ENCODE results near the gene B9D1. TPM values are rescaled to one million over a fixed set of nuclear protein-coding genes. Genes with fewer than 3 reads are reported as not detected.

B9D1 gene
- total and polyA plus RNA-seq, 11 donors: 5.6 to 27.9 (median 10.7) TPM

- no peak for TF ChIP-seq POLR2A (IDR thresholded peaks at IDR 0.05)
- TF ChIP-seq CTCF (IDR thresholded peaks at IDR 0.05): no peak
- Histone ChIP-seq H3K27me3 (peaks cover 0 to 43% (median 0%) of the 10 kb centered on the region in 9 donors), H3K4me3 (no peak overlapping the region), H3K4me1 (peaks cover 0 to 55% (median 39%) of the 10 kb centered on the region in 12 donors), H3K27ac (peak overlapping the region in 9 of 12 donors; percentile 4 to 85 (median 80)), H3K9me3 (no peaks in the 10 kb centered on the region), H3K36me3 (peaks cover 0 to 66% (median 37%) of the 10 kb centered on the region in 9 donors)
- DNase-seq: no peak
- no peak for ATAC-seq
- intact Hi-C loops (cut with DNase I): loop anchor here in 1 of 10 donors (5.0 kb wide), 1 partner anchor 449 kb away; no protein-coding TSS in a partner anchor
- 88 to 95% (median 93%) methylated on average over 3 to 13 of the region's 13 CpGs for WGBS, 4 donors
These were observed 49.3 kb downstream of the B9D1 start for GRCh38 chr17:19313066-19313745.

DNA sequence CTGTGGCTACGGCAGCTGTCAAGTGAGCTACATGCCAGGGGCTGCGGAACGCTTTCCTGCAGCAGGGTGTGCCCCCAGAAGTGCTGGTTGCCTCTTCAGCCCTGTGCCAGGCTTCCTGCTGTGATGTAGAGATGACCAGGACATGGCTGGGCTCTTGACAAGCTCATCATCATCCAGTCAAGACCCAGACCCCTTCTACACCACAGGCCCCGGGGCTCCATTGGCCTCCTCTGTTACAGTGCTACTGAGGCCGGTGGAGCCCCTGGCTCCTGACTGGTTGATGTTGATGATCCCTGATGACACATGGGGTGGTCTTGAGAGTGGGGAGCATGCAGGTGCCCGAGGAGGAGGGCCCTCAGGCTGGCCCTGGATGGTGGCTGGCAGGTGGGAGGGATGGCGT lies 50.1 kb downstream of the B9D1 start:
- no peaks in the 10 kb centered on the region for H3K9me3 ChIP-seq
- 85 to 98% (median 87%) methylated on average over 7 of the region's 7 CpGs for WGBS, 4 donors
- no peak for DNase-seq
- intact Hi-C loops (cut with DNase I): loop anchor here in 1 of 10 donors (5.0 kb wide), 1 partner anchor 450 kb away; no protein-coding TSS in a partner anchor
- TF ChIP-seq CTCF (IDR thresholded peaks at IDR 0.05) (no peak), POLR2A (IDR thresholded peaks at IDR 0.05) (no peak)
- H3K27ac ChIP-seq: peak overlapping the region; percentile 28 to 85 (median 79)
- H3K4me3 ChIP-seq: no peak overlapping the region
- peaks cover 0 to 48% (median 33%) of the 10 kb centered on the region in 12 donors for H3K4me1 ChIP-seq
- ATAC-seq: no peak
- peaks cover 0 to 45% (median 0%) of the 10 kb centered on the region in 9 donors for H3K27me3 ChIP-seq
- H3K36me3 ChIP-seq: peaks cover 0 to 66% (median 37%) of the 10 kb centered on the region in 9 donors

- peaks cover 0 to 66% (median 37%) of the 10 kb centered on the region in 9 donors for H3K36me3 ChIP-seq
- no peaks in the 10 kb centered on the region for H3K9me3 ChIP-seq
- H3K27me3 ChIP-seq: peaks cover 0 to 45% (median 0%) of the 10 kb centered on the region in 9 donors
- H3K4me3 ChIP-seq: no peak overlapping the region
- WGBS, 4 donors: 65 to 72% (median 71%) methylated on average over 6 of the region's 6 CpGs
- TF ChIP-seq CTCF (IDR thresholded peaks at IDR 0.05) (no peak), POLR2A (IDR thresholded peaks at IDR 0.05) (no peak)
- H3K27ac ChIP-seq: peak overlapping the region; percentile 28 to 85 (median 79)
- ATAC-seq (peak; percentile 60 to 84 (median 66)), DNase-seq (peak in 3 of 5 donors; percentile 37 to 56 (median 52))
- H3K4me1 ChIP-seq: peaks cover 0 to 43% (median 27%) of the 10 kb centered on the region in 12 donors
- intact Hi-C loops (cut with DNase I): loop anchor here in 1 of 10 donors (5.0 kb wide), 1 partner anchor 451 kb away; no protein-coding TSS in a partner anchor
These were observed 50.9 kb downstream of the B9D1 start for GRCh38 chr17:19311421-19312215.

Data from heart left ventricle (tissue), 16 donors.